DLD1 (cell line): Measurements from ENCODE around the gene PDE5A.
"Not testable (repeated sequence)": the region's sequence is repeated elsewhere in the genome, so short reads cannot be mapped to it uniquely, and the experiment has no call there.

Source experiments
- in situ Hi-C: cut with HindIII; loops from 2 replicates; pipeline ENCODE4 v1.10.0; 2017; ENCODE audit warnings: low sequenced_read_pairs

PDE5A gene

DNA sequence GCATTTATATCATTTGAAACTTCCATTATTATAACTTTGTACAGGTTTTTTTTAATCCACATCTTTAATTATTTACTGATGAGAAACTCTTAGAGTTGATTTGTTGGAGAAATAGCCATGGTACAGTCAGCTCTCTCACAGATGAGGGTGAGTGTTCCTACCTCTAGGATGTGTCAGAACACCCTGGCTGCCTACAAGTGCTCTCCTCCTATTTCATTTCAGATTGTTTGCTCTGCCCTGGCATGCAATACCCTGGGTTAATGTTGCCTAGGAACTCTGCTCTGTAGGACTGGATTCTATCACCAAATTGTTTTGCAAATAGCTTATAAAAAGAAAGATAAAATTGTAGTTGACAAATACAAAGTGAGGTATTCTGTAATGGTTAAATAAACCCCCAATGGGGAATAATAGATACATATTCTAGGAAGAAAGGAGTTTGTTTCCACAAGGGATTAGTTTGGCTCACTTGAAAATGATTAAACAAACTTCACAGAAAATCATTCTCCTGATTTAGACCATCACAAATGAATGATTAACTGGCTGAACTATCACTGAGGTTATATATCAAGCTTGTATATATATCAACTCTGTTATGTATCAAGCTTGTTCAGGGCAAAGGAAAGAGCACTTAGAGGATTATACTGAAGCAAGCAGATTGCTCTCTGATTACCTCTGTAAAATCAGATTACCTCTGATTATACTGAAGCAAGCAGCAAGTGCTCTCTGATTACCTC is 150.0 kb downstream of the PDE5A start:
- in situ Hi-C loops = no loop called here

DNA sequence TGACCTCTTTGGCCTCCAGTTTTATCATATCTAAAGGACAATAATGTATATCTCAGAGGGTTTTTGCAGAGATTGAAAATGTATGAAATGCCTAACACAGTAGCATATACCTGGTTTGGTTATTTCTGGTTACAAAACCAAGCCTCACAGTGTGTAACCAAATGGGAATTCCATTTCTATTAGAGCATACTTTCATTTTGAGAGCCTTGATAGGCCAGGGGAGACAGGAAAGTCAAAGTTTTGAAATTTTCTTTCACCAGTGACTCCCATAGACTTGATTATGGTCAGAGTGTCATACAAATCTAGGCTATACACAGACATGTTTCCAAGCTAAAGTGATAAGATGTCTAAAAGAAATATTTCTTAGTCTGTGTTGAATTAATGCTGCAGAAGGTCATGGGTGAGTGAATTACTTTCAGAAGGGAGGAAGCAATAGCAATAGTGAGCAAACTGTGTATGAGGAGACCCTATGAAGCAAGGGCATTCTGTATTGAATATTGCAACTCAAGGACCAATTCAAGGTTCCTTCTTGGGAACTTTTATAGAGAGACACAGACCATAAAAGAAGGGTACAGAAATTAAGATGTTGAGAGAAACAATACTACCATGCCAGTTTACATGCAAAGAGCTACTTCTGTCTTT is 151.1 kb downstream of the PDE5A start:
- in situ Hi-C loops = no loop called here

DNA sequence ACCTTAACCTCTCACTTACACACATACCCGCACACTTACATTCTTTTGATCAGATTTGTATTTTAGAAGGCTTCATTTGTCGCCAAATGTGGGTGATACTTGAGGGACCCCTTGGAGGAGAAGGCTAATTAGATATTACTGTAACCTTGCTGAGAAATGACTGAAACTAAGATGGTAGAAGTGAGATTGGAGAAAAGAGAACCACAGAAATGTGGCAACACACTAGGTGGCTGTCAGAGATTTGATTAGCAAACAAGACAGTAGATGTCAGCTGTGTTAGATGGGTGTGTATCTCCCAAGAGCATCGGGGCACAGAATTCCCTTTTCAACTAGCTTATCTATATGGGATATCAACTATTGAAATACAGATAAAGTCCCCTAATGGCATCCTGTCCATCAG is 157.3 kb downstream of the PDE5A start:
- in situ Hi-C loops = no loop called here

- in situ Hi-C loops = not testable (repeated sequence)
Measured at GRCh38 chr4:119470737-119471063, 157.9 kb downstream of the PDE5A start.

GRCh38 chr4:119470021-119470736 is 158.4 kb downstream of the PDE5A start:
- in situ Hi-C loops = not testable (repeated sequence)

GRCh38 chr4:119469039-119469438 is 159.6 kb downstream of the PDE5A start:
- in situ Hi-C loops = not testable (repeated sequence)

- in situ Hi-C loops = not testable (repeated sequence)
Measured at GRCh38 chr4:119462733-119463132, 165.9 kb downstream of the PDE5A start.

GRCh38 chr4:119455734-119456133 is 172.9 kb downstream of the PDE5A start:
- in situ Hi-C loops = not testable (repeated sequence)

DNA sequence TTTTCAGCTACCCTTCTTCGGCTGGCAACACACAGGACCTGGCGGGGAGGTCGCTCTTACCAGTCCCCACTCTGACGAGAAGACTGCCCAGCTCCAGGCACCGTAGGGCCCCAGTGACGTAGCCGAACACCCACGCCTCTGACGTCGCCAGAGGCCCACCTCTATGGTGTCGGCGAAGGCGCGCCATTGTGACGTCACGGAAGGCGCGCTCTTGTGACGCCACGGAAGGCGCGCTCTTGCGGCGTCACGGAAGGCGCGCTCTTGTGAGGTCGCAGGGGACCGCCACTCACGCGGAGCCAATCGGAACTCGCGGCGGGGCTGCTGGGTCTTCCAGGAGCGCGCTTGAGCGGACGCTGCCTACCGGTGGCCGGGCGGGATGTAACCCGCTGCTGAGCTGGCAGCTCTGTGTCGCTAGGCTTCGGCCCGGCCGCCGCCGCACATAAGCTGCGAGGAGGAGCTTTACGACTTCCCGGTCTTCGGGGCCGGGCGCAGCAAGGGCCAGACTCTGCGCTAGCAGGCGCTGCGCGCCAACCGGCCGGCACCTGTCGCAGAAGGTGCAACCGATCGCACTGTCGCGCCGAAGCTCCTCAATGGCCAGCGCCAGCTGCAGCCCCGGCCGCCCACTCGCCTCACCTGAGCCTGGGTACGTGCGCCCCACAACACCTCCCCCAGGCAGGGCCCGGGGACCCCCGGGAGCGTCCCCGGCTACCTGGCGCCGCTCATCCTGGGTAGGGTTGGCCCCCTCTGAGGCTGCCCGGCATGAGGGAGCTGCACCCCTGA is 173.9 kb downstream of the PDE5A start:
- in situ Hi-C loops = not testable (repeated sequence)

DNA sequence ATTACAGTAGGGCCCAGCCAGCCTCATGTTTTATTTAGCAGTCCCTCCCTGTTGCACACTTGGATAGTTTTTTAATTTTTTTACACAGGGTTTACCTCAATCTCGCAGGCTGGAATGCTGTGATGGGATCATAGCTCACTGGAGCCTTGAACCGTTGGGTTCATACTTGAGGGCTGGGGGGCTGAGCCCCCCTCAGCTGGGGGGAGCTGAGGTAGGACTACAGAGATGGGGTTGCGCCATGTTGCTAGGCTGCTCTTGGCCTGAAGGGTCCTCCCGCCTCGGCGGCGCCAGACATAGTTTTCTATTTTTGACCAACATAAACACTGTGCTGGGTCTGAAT is 174.5 kb downstream of the PDE5A start:
- in situ Hi-C loops = not testable (repeated sequence)

DNA sequence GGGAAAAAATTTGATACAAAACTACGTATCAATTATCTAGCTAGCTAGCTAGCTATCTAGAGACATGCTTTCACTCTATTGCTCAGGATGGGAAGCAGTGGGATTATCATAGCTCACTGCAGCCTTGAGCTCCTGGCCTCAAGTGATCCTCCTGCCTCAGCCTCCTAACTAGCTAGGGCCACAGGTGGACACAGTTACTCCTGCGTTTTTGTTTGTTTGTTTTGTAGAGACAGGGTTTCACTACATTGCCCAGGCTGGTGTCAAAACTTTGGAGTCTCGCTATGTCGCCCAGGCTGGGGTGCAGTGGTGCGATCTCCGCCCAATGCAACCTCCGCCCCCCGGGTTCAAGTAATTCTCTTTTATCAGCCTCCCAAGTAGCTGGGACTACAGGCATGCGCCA is 175.3 kb downstream of the PDE5A start:
- in situ Hi-C loops = not testable (repeated sequence)

DNA sequence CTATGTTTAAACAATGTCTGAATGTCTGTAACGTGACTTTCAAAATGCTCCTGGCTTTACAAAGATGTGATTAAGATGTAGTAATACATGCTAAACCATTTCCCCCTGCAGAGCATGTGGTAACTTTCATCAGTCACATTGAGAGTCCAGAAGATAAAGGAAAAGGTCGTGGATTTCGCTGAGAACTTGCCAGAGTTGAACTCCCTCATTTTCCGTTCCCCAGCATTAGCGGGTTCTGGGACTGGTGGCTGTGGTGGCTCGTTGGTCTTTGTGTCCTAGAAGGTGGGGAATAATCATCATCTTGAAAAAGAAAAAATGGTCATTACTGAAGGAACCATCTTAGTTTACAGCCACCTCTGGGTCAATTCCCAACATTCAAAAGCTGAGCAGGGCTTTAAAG is 178.8 kb downstream of the PDE5A start:
- in situ Hi-C loops = not testable (repeated sequence)
